ENCODE data around the gene PCSK4.
"Not testable (repeated sequence)": the region's sequence is repeated elsewhere in the genome, so short reads cannot be mapped to it uniquely, and the experiment has no call there.

The PCSK4 gene

GRCh38 chr19:1490311-1491113 is at the start of gene PCSK4:
PCSK4 (minus strand) TSS chr19:1490350; CDS start chr19:1490346, 4 bp downstream.
- DNase-seq (ENCODE audit: low read depth) = peak; percentile 98

- DNase-seq (ENCODE audit: low read depth) = not testable (repeated sequence)
These were observed 49.6 kb upstream of the PCSK4 start for GRCh38 chr19:1539749-1540148.

GRCh38 chr19:1538978-1539377 is 48.8 kb upstream of the PCSK4 start:
- no peak for DNase-seq (ENCODE audit: low read depth)

GRCh38 chr19:1535699-1536098 is 45.5 kb upstream of the PCSK4 start:
- DNase-seq (ENCODE audit: low read depth) = not testable (repeated sequence)

GRCh38 chr19:1534972-1535371 is 44.8 kb upstream of the PCSK4 start:
- DNase-seq (ENCODE audit: low read depth) = no peak

GRCh38 chr19:1533510-1534150 is 43.5 kb upstream of the PCSK4 start:
- no peak for DNase-seq (ENCODE audit: low read depth)

- DNase-seq (ENCODE audit: low read depth) = no peak
These were observed 41.9 kb upstream of the PCSK4 start for GRCh38 chr19:1532003-1532402.

GRCh38 chr19:1531587-1531986 is 41.4 kb upstream of the PCSK4 start:
- no peak for DNase-seq (ENCODE audit: low read depth)

- DNase-seq (ENCODE audit: low read depth) = not testable (repeated sequence)
These were observed 40.7 kb upstream of the PCSK4 start for GRCh38 chr19:1530856-1531255.

GRCh38 chr19:1529430-1529816 is 39.3 kb upstream of the PCSK4 start:
- no peak for DNase-seq (ENCODE audit: low read depth)

GRCh38 chr19:1528596-1529429 is 38.7 kb upstream of the PCSK4 start:
- DNase-seq (ENCODE audit: low read depth) = no peak

- no peak for DNase-seq (ENCODE audit: low read depth)
These were observed 37.6 kb upstream of the PCSK4 start for GRCh38 chr19:1527650-1528309.

- no peak for DNase-seq (ENCODE audit: low read depth)
These were observed 37.0 kb upstream of the PCSK4 start for GRCh38 chr19:1526979-1527649.

- DNase-seq (ENCODE audit: low read depth) = no peak
These were observed 36.1 kb upstream of the PCSK4 start for GRCh38 chr19:1526066-1526778.

- no peak for DNase-seq (ENCODE audit: low read depth)
These were observed 35.2 kb upstream of the PCSK4 start for GRCh38 chr19:1525343-1525742.

- no peak for DNase-seq (ENCODE audit: low read depth)
These were observed 34.8 kb upstream of the PCSK4 start for GRCh38 chr19:1524972-1525325.

GRCh38 chr19:1524287-1524971 is 34.3 kb upstream of the PCSK4 start:
- DNase-seq (ENCODE audit: low read depth) = no peak

GRCh38 chr19:1523412-1524286 is 33.5 kb upstream of the PCSK4 start, which contains the start of gene PLK5:
PLK5 (plus strand) TSS chr19:1524077; CDS start chr19:1526997, 2,920 bp downstream.
- no peak for DNase-seq (ENCODE audit: low read depth)

- no peak for DNase-seq (ENCODE audit: low read depth)
These were observed 32.7 kb upstream of the PCSK4 start for GRCh38 chr19:1522838-1523237.
